ENCODE results near the gene PRR33.

The PRR33 gene

DNA sequence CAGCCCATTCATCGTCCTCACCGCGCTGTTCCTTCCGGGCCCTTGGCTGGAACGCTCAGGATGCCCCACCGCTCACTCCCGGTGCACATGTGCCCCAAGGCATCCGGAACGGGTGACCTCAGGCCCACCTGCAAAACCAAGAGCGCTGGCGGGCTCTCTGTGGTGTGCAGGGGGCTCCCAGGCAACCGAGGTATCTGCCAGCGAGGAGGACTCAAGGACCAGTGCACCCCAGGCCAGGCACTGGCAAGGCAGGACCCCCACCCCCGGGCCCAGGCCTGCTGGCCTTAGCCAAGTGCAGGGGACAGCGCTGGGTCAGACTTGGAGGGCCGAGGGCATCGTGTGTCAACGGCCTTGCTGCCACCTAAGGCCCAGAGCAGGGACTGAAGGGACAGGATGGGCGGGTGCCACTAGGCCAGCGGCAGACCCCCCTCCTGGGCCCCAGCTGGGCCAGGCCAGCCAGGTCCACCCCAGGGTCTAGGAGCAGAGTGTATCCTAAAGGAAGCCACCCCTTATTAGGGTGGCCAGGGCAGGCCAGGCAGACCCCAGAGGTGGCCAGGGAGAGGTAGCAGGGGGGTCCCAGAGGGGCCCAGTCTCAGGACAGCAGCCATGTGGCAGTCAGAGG, 36.3 kb upstream of the PRR33 start:
- no peak for DNase-seq

DNA sequence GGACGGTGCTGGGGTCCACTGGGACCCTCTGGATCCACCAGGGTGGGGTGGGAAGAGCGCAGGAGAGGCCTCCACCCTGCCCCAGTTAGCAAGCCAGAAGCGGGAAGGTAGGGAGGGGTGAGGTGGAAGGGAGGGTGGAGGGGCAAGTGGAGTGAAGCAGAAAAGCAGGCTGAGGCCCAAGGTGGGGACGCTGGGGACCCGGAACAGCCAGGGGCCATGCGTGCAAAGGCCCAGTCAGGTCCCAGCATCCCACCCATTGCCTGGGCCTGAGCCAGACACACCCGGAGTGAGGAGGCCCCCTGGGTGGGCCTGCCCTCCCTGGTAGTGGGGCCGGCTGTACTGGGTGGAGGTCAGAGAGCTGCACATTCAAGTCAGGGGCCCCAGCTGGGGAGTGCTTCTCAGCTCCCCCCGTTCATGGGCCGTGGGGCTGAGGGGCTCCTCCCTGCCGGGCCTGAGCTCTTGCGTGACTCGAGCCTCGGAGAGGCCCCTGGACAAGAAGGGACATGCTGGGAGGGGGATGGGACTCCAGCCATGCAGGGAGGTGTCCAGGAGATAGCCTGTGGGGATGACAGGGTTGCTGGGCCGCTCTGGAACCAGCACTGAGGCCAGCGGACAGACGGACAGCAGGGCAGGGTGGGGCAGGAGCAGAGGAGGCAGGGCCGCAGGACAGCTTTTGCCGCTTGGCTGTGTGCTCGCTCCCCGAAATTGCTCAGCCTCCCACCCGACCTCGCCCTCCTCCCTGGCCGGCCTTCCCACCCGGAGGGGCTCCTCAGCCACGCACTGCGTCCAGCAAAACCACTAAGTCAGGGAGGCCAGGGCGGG, 35.5 kb upstream of the PRR33 start:
- DNase-seq = no peak

DNA sequence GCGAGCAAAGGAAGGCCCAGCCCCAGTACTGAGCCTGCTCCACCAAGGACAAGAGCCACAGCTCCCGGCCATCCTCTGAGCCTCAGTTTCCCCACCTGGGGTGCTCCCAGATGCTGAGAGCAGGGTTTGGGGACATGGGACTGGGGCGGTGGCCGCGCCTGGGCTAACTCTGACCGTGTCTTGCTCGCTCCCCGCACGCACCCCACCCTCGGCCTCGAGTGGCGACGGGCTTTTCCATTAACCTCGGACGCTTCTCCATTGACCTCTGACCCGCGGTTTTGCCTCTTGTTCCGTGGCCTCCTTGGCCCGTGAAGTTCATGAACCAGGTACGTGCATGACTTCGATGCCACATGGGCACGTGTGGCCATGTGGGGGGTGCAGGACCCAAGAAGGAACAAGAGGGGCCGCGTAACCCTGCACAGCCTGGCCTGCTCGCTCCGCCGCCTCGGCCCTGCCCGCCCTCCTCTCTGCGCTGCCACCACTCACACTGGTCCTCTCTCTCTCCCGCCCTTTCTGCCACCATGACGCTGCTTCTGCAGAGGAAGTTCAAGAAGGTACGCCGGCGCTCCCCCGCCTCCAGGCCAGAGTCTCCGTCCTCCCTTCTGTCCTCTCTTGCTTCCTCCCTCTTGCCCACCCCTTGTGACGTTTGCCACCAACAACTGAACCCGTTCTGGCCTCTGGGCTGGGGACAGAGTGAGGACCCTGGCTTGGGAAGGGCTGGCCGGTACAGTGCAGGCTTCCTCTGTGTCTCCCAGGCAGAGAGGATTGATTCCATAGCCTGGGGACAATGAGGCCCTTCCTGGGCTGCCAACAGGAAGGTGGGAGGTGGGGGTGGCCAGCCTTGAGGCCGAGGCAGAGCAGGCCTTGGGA, 34.7 kb upstream of the PRR33 start:
- DNase-seq = peak; percentile 1

DNA sequence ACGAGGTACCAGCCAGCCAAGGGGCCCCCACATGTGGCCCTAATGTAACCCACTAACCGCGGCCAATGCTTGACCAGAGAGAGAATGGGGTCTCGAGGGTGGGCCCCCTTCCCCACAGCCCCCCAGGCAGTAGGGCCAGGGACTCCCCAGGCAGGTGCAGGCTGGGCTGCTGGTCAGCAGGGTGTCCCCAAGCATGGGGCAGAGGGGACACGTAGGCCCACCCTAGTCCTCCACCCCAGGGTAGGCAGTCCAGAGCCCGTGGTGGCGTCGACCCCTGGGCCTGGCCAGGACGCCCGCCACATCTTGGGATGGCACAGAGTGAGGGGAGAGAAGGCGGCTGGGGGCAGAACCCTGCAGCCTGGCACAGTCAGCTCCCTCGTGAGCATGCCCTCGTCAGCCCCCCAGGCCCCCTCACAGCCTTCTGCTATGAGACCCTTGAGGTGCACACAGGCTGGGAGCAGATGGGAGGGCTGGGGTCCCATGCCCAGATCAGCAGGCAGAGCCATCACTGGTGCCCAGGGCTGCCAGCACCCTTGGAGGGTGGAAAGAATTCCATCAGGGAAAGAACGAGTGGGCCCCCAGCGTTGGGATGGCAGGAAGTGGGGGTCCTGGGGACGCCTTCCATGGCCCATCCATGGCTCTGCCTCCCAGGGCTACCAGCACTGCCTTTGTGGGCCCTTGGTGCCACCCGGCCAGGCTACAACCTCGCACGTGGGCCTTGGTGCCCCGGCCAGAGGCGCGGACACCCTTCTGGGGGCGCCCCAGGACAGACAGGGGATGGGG, 33.9 kb upstream of the PRR33 start:
- DNase-seq = no peak

DNA sequence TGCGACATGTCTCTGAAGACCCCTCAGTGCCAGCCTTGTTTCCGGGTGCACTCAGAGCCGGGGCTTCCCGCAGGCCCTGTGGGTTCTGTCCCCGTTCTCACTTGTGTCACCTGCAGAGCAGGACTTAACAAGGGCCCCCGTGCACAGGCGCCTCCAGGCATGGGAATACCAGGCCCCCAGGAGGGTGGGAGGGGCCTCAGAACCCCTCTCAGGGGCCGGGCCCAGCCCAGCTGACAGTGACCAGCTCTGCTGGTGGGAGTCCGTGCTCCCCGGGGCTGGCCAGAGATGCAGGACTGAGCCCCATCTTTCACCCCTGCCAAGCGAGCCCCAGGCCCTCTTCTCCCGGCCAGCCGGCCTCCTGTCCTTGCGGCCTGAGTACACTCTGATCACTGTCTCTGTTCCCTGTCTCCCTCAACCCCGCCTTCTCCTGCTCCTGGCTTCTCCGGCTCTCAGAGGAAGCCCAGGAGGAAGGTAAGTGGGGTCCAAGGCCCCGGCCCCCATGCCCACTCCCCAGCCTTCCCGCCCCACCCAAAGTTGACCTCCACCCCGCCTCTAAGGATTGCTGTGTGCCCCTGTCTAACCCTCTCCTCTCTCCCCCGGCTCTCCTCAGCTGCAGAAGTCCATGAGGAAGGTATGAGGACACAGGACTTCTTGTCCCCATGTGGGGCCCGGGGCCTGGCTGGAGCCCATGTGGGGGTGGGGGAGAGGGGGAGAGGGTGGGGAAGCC, 33.1 kb upstream of the PRR33 start:
- DNase-seq = no peak

DNA sequence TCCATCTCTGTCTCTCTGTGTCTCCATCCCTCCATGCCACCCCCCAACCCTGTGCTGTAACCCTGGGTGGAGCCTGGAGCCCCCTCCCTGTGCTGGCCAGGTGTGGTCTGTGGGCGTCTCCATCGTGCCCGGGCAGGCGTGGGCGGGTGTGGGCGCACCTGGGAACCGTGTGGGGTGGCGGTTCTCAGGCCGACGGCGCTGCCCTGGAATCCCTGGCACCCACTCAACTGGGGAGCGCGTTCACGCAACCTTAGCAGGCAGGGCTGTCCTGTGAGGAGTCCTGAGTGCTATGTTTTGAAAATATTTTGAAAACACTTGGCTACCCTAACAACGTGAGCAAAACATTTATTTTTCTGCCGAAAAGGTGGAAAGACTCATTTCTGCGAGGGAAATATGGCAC, 32.5 kb upstream of the PRR33 start:
- no peak for DNase-seq

DNA sequence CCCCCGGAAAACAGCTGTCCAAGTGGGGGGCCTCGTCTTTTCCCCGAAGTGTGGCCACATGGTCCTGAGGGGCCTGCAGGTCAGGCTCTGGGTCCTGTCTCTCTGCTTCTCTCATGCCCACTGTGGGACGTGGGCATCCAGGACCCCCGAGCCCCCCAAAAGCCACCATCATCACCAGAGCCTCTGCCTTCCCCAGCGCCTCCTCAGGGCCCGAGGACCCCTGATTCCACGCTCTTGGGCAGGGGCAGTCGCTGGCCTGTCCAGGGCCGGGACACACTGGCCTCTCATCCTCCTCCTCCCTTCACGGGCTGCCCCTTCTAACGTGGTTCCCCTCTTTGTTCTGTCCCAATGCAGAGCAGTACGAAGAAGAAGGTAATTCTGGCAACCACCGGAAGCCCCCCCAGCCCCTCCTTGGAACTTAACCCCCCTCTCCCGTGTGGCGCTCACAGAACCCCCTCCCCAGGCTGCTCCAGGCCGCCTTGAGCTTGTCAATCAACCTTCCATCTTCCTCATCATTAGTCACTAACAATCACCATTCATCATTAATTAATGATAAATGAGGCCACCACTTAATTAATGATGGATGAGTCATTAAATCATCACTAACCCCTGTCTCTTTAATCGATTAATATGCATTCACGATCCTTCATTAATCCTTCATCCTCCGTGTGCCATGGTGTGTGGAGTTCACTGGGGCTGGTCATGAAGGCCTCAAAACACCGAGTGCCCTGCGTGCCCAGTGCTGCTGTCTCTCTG, 31.7 kb upstream of the PRR33 start:
- DNase-seq = no peak

DNA sequence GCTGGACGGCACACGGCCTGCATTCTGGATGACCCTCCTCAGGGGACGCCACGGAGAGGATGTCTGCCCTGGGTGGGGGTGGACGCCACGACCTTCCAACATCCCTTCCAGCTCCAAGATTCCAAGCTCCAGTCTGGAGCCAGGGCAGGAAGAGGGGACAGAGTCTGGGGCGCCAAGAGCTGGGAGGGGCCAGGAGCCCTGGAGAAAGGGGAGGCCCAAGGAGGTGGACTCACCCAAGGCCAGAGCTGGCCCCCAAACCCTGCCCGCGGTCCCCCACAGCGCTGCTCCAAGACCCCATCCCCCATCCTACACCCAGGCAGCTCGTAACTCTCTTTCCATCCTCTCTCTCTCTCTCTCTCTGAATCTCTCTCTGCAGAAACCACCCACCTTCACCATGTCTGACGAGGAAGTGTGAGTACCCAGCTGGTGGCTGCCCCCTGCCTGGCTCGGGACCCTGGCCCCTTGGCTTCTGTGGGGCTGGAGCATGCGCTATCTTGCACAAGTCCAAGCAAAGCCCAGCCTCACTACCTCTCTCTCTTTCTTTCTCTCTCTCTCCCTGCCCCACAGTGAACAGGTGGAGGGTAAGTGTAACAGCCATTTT, 30.9 kb upstream of the PRR33 start:
- DNase-seq = no peak

DNA sequence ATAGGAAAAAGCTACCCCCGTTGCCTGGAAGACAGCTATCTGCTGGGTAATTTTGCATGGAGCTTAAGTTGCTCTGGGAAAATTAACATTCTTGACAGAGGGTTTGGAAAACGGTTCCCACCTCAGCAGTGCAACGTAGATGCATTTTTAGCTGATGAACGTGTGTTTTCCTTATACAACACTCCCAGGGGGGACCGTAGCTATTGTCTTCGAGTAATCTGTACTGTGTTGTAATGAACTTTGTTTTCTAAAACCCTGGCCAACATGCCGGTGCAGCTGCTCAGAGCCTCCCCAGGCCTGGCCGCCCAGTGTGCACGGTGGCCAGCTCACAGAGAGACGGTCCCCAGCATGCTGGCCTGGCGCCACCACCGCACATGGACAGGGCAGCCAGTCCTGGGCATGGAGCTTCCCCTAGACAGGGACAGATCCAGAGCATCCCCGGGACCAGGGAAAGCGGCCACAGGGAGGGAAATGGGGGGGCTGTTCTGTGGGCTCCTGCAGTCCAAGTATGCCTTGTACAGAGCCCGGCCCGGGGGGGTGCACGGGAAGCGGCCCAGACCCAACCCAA, 30.0 kb upstream of the PRR33 start:
- no peak for DNase-seq

DNA sequence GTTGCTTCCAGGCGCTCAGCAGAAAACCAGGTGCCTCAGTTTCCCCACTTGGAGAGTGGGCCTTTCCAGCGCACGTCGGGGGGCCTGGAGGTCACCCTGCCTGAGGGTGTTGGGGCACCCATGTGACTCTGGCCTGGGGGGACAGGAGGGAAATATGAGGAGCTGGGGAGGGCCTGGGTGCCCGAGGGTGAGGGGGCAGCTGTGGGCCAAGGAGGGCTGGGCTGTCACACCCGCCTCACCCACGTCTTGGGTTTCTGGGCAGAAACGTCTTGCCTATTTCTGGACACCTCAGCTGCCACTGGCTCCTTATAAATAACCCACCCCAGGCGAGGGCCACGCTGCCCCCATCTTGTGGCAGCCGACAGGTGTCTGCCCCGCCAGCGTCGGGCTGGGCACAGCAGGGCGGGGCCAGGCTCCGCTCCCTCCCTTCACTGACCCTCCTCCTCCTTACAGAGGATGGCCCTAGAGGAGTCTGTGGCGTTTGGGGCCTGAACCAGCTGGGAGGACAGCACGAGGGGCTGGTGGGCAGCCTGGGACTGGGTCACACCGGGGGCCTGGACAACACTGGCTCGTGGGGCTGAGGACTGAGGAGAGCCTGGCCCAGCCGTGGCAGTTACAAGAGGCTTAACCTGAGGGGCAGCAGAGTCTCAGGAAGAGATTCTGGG, 29.3 kb upstream of the PRR33 start:
- no peak for DNase-seq

DNA sequence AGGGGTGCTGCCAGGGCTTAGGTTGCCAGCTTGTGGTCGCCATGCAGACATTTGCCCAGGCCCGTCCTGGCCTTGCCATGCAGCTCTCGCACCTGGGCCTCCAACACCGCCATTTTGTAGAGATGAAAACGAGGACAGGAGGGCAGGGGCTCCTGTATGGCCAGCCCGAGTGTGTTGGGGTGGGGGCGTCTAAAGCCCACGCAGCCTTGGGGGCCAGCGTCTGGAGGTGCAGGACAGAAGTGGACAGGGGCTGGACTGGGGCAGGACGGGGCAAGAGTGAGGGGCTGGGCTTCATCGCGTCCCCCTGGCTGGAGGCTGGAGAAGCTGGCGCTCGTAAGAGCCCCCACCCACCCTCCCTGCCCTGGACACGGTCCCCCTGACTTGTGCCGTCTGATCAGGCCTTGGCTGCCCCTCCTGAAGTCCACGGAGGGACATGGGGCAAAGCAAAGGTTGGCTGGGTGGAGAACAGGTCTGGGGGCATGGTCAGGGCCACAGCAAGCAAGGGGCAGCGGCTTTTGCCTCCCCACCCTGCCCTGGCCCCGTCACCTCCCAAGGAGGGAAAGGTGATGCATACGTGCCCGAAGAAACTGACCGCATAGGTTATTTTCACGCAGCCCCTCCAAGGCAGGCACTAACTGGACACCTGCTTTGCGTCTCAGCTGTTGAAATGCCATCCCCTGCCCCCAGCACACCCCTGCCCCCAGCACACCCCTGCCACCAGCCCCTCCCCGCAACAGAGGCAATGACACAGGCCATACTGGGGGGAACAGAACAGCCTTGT, 28.6 kb upstream of the PRR33 start:
- DNase-seq = no peak

DNA sequence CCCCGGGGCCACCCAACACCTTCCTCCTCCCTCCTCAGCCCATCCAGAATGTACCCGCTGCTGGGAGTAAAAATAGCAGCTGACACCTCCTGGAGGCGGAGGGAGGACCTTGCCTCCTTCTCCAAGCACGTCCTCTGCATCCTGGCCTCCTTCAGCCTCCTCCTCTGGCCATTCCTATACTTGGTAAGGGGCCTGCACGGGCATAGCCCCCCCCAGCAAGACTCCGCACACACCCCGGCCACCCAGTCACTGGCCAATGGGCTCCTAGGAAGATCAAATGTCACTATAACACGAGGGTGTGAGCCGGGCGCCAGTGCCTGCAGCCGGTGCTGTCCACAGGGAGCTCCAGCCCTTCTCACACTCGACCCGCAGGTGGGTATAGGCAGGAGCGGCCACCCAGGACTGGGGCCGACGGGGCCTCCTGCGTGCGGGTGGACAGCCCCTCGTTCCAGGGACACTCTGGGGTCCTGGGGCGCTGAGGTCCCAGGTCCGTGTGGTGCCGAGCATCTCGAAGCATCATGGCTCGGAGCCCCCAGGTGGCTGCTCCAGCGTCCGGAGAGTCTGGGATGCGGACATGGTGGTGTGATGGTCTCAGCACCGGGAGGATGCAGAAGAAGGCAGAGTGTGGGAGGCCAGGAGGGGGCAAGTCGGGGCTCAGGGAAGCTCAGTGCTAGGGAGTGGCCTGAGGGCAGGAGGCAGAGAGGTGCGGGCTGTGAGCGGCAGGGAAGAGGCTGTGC, 27.9 kb upstream of the PRR33 start, which contains the start of gene TNNT3:
TSS of gene TNNT3 (plus strand) at position 313 of the 737 bp plus-strand sequence. CDS start 3,172 bp downstream, outside the sequence.
- no peak for DNase-seq

DNA sequence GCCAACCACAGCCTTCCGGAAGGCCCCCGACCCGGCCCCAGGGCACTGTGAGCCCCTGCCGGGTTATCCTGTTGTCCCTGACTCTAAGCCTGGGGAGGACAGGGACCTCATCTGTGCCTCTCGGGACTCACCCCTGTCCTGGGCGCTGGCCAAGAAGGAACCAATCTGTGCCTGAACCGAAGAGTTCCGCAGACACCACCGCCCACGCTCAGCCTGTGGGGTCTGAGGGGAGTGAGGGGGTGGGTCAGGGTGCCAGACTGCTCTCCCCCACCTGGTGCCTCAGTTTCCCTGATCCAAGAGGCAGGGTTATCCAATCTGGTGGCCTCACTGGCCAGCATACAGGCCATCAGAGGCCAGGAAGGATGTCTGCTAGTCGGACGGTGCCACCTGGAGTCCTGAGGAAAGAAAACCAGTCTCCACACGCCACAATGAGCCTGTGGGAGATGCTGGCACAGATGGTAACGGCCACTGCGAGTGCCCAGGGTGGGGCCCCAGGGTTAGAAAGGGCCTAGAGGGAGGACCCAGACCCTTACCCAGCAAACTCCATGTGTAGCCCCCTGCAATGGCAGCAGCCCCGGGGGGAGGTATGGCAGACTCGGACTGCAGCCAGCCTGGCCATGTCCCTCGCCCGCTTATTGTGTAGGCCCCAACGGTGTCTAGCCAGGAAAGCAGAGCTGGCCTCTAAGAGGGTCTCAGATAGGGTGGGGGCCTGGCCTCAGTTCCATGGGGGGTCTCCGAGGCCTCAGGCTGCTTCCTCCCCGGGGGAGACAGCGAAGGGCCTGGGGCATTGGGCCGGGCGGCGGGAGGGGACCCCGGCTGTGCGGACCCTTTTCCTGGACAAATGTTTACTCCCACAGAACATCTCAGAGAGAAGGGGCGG, 27.0 kb upstream of the PRR33 start:
- no peak for DNase-seq

DNA sequence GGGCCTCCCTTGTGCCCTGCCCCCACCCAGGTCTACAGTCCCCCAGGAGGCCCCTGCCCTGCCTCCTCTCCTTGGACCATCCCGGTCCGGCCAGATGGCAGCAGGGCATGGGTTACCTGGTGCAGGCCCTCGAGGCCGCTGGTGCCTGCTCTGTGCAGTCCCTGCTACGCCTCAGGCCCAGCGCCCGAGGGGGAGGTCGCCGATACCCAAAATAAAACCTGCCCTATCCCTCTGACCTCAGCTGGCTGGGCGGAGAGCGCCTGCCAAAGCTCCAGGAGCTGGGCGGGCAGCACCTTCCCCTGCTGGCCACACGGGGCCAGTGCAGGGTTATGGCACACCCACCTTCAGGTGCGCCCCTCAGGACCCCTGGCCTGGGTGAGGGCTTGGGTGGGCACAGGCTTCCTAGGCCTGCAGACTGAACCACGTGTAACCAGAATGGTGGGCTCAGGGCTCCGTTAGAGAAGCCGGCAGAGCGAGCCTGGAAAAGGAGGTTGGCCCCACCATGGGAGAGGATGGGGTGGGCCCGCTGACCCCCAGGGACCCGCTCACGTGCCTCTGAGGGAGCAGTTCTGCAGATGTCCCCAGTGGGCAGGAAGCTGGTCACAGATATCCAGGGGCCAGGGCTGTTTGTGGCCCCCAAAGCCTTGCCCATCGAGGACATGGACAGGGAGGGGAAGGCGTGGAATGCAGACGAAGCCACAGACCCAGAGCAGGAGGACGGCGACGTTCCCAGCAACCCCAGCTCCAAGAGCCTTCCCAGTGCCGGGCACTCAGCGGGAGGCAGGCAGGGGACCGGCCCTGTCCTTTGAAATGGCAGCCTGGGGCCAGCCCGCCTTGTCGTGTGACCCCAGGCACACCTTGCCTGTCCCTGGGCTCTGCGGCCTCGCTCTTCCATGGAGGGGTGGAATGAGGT, 26.1 kb upstream of the PRR33 start:
- DNase-seq = no peak

DNA sequence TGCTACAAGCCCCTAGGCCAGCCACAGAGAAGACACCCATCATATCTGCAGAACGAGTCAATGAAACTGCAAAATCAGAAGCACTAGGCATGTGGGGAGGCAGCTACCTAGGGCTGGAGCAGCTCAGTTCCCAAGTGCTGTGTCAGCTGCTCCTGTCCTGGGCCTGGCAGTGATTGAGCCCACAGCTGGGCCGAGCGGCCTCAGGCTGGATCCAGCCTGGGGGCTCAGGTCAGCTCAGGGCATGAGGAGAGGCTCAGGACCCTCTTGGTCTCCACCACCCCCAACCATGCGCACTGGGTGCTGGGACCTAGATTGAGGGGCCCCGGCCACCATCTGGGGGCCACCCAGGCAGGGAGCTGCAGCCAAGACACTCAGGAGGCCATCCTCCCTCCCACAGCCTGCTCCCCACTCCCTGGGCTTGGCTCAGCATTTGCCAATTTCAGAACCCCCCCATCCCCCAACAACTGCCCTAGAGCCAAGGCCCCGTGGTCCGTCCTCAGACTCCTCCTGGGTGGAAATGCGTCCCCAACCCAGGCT, 25.4 kb upstream of the PRR33 start:
- DNase-seq = no peak
